Measurements from ENCODE around the gene METTL1. TPM values are rescaled to one million over a fixed set of nuclear protein-coding genes. Genes with fewer than 3 reads are reported as not detected.

Gene METTL1
- total and polyA plus RNA-seq, 9 of the 15 experiments (the other 6 are each of a cell fraction or from before 2014, with no cell fraction given) = 12.6 to 65.9 (median 39.2) TPM

GRCh38 chr12:57772429-57773322 lies 771 bp upstream of the METTL1 start, which contains the start of gene EEF1AKMT3 (continued):
- TF ChIP-seq ZNF512 (tag; IDR thresholded peaks at IDR 0.05) (no peak), E2F5 (CRISPR knock-in tag; IDR thresholded peaks at IDR 0.05) (no peak), MTA3 (IDR thresholded peaks at IDR 0.05; ENCODE audit: borderline replicate concordance) (0 out of 2 replicates have a peak, but pooled peaks have one; percentile 14), MAFK (IDR thresholded peaks at IDR 0.05; ENCODE audit: low read length) (no peak), SLC30A9 (CRISPR knock-in tag; IDR thresholded peaks at IDR 0.05) (no peak), HIVEP1 (CRISPR knock-in tag; IDR thresholded peaks at IDR 0.05) (no peak), CREB3L1 (IDR thresholded peaks at IDR 0.05; ENCODE audit: borderline replicate concordance, low read depth) (no peak), FOXK1 (CRISPR knock-in tag; IDR thresholded peaks at IDR 0.05; ENCODE audit: borderline replicate concordance) (no peak), LARP7 (IDR thresholded peaks at IDR 0.05) (no peak), THAP12 (CRISPR knock-in tag; IDR thresholded peaks at IDR 0.05) (no peak), MLX (CRISPR knock-in tag; conservative IDR thresholded peaks at IDR 0.05) (no peak), CUX1 (CRISPR knock-in tag; IDR thresholded peaks at IDR 0.05) (no peak), JUND (IDR thresholded peaks at IDR 0.05; ENCODE audit: borderline replicate concordance, low read depth, low read length) (no peak), JUND (tag; IDR thresholded peaks at IDR 0.05; ENCODE audit: borderline replicate concordance, low read depth, low read length) (no peak)

Data from K562 (cell line).